AG08396 (cell line): ENCODE results near the gene DIAPH3.

ENCODE experiments used
- DNase-seq: peaks from one replicate; pipeline ENCODE4 v3.0.0; 2012; ENCODE audit warnings: low spot score, mixed read lengths

DIAPH3 gene

DNA sequence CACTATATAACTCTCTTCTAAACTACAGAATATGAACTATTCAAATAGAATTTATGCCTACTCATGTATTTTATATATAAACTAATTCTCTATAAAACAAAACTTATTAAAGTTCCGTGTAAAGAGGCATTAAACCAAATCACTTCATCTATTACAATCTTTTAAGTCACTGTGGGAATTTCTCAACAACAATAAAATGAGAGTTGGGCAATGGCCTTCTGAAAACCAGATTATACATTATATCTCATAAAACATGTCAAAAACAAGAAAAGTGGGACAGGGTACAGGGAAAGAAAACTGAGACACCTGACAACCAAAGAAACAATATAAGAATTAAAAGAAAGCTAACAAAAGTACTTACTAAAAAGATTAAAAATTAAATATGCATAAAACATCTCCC, 145.2 kb downstream of the DIAPH3 start:
- no peak for DNase-seq

DNA sequence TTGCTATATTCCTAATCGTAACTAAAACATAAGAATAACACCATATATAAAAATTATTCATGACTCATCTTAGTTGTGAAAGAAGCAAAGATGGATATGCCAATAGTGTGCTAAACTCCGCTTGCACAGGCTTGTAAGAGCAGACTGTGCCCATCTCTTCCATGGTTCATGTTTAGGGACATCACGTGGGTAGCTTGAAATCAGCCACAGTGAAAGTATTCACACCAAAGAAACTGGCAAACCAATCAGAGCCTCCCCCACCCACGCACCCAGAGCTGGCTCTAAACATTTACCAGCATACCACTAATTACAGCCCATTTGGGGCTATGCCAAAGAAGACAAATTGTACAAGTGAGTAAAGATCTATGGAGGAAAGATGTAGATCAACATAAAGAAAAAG, 147.5 kb downstream of the DIAPH3 start:
- DNase-seq: no peak

DNA sequence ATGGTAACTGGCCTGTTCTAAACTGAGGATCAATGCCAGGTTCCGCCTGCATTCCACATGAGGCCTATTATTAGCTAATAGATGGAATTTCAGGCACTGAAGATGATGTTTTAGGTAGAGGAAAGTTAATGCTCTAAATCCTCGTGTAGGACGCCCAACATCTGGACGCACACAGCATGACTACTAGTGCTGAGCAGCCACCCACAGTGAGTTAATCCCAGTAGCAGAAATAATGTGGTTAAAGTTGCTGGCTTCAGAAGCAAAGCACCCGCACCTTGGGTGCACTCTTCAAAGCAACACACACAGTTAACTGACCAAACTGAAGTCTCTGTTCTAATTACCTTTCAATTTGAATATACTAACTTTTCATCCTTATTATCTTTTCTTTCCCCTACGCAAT, 150.6 kb downstream of the DIAPH3 start:
- no peak for DNase-seq

DNA sequence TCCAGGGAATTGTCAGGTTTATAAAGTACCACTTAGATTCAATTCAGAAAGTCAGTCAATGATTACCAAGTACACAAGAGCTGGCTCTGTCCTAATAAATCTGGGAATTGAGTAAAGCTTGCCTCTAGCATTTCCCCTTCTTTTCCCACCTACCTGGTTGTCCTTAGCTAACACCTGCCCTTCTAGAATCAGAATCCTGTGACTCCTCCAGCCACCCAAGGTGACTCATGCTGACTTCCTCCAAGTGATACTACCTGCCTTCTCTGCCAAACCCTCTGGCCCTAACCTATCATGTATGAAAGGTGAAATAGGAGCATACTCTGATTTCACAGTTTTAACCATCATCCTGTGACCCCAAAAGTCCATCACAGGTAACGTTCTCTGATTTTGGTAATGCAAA, 151.2 kb downstream of the DIAPH3 start:
- no peak for DNase-seq

DNA sequence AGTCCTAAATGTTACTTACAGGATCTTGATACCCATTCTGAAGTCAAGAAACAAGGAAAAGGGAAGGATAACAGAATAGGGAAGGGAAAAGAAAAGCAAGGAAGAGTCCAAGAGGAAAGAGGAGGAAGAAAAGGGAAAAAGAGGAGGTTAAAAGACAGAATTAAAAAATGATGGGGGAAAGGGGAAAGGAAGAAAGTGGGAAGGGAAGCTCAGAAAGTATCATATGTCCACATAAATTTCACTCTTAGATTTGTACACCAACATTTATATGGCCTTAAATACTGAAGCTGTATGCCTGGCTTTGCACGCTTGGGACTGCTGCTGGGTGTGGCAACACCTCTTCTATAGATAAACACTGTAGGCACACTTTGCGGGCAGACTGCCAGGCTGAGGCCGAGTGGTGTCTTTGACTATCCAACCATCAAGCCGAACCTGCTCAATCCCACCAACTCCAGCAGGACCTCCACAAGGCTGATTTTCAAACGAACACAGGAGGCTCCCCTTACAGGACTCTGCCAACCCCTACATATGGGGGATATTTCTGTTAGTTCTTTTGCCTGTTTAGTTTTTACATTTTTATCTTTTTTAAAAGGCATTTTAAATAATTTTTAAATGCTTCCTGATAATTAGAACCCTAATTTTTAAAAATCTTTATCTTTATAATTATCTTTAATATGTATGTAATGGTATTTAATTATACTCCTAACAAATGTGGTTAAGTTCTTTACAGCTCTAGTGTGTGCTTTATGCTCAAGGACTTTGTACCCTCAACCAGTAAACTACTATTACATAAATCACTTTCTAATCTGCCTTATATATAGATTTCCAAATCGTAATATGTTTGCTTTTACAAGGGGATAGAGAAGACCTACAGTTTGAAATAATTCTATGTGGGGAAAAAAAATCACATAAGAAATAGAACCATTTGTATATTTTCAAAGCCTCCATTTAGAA, 154.2 kb downstream of the DIAPH3 start:
- DNase-seq: no peak

DNA sequence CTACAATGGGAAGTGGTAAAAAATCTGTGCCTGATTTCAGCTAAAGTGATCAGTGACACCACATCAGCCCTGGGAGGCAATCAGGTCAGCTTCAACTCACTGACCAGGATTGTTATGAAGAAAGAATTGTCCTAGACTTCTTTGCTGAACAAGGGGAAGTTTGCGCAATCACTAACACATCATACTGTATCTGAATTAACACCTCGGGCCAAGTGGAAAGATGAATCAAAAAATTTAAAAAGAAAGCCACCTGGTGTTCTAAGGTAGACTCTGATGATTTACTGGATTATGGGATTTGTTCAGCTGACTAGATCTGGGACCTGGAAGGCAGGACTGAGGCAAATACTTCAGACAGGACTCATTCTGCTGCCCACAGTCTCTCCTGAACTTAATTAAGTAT, 161.8 kb downstream of the DIAPH3 start:
- no peak for DNase-seq

DNA sequence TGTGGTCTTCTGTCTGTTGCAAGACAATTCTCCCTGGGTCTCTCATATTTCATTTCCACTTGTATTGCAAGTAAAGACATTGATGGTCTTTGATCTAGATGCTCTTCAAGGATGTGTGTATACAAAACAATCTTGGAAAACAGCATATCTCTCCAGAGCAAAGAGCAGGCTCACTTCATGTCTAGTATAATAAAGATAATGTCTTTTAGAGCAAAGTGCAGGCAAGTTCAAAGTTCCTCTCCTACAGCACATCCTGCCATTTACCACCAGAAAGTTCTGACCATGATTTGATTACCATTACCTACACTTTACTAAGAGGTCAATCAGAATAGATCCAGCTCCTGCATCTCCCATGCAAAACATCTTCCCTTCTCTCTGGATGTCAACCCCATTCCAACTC, 162.8 kb downstream of the DIAPH3 start:
- no peak for DNase-seq

DNA sequence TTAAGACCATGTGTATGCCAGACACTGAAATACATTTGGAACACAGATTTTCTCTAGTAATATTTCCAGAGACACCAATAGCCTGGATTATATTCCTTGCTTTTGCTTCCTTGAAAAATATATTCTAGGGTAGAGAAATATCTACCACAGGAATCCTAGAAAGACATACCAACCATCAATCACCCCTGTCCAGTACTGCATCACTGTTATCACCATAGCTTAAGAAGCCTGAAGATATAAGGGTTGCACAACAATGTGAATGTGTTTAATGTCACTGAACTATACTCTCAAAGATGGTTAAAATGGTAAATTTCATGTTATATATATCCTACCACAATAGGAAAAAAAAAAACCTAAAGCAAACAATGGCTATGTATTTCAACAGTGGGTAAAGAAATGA, 163.6 kb downstream of the DIAPH3 start:
- DNase-seq: no peak

DNA sequence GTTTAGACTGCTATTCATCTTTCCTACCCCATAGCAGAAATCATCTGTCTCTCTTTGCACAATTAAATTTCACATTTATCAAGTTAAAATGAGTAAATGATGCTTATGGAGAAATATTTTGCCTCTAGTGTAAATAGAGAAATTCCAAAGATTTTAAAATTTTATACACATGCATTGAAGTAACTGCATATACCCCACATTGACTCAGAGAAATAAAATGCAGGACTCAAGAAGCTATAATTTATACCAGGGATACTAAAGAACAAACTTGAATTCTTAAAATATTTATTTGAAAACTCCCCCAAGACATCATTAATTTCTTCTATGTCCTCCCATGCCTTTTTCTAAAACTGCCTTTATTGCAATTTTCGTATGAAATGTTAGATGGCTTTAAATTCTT, 165.8 kb downstream of the DIAPH3 start:
- DNase-seq: no peak

DNA sequence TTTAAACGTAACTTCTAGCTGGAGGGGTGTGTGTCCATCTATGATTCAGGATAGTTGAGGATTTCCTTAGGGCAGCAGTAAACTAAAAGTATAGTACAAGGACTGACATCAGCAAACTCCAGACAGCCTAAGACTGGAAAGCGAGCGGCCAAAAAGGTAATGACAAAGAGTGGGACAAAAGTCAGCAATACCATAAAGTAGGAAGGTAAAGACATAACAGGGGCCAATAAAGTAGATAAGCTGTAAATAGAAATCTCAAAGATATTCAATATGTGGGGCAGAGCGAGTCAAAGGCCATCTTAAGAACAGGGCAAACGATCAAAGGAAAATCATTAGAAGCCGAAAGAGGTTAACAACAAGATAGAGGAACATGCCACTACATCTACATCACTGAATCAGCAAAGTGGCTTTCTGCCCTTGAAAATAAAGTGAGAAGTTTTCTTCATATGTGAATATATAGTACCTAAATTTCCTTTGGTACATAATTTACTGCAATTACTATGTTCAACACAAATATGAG, 167.2 kb downstream of the DIAPH3 start:
- DNase-seq: no peak

DNA sequence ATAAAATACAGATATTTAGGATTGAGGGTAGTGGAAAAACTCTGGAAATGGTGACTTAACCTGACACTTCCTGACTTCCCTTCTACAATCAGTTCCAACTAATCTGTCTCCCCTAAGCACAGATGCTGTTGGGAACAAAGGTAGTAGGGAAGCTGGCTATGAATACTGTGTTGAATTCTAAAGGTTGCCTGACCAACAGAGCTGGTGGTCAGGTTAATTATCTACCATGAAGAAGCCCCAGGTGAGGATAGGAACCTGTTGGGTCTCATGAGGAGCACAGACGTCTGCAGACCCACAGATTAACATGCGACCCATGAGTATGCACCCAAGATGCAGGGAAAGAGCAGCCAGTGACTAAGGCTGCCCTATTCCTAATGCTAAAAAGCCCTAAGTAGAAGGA, 172.3 kb downstream of the DIAPH3 start:
- no peak for DNase-seq

DNA sequence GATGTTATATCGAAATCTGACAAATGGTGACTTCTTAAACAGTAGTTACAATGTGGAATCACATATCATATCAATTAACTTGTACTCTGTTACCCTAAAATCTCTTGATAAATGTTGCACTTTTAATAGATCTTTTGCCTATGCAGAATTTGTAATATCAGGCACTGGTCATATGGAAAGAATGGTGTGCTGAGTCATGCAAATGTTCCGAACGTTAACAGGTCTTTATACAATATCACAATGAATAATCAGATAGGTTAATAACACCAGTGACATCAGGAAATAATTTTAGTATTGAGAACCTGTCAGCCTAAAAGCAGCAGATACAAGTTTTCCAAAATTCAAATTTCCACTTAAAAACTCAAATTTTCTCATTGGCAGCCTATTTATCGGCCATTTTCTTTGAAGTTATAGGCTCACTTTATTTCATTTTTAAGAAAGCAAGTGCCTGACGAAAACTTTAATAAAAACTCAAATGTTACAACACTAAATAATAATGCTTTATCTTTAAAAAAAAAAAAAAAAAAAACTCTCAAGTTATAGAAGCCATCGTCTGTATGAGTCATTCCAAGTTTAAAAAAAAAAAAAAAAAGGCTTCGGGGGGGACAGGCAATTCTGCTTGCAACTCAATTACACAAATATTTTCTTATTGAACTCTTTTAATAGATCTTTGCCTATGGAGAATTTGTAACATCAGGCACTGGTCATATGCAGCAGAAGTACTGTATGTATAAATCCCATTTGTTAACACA, 180.9 kb downstream of the DIAPH3 start:
- peak; percentile 5 for DNase-seq

DNA sequence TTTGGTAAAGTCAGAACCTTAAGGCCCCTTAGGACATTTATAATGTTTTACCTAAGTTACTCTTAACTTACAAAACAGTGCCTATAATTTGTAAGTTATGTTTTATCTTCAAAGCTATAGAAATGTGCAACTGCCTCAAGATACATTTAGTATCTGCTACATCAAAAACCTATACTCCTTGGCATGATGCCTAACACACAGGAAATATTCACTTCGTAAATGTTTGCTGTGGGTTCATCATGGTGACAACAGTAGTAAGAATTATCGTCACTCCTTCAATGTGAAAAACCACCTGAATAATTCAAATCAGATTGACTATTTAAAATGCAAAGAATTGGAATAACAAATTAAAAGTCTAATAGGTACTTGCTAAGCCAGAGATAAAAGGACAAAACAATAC, 184.1 kb downstream of the DIAPH3 start:
- DNase-seq: no peak

DNA sequence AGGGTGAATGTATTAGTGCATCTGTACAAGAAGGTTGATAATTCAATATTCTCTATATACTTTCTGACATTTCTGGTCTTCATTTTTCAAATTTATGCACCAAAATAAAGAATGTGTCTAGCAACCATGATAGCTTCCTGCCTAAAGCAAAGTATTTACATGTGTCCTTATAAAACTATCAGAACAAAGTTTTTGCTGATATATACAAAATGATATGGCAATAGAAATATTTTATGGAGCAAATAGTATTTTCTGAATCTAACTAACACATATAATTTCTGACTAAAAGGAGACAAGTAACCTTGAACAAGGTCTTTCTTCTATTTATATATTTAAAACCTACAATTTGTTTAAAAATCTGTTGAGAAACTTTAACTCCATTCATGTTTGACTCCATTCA, 184.9 kb downstream of the DIAPH3 start:
- no peak for DNase-seq

DNA sequence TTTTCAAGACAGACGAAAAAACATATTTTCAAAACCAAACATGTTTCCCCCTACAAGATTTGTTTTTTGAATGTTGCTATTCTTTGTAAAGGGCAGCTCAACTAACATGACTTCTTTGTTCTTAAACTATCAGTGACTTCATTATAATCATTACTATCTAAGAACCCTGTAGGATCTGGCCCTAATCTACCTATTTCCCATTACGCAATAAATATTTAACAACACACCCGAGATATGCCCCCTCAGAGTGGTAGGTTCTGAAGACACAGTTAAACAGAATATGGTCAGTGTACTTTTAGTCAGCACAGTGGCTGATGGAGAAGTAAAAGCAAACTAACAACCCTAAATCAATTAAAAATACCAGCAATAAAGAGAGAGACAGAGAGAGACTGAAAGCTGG, 186.9 kb downstream of the DIAPH3 start:
- no peak for DNase-seq

DNA sequence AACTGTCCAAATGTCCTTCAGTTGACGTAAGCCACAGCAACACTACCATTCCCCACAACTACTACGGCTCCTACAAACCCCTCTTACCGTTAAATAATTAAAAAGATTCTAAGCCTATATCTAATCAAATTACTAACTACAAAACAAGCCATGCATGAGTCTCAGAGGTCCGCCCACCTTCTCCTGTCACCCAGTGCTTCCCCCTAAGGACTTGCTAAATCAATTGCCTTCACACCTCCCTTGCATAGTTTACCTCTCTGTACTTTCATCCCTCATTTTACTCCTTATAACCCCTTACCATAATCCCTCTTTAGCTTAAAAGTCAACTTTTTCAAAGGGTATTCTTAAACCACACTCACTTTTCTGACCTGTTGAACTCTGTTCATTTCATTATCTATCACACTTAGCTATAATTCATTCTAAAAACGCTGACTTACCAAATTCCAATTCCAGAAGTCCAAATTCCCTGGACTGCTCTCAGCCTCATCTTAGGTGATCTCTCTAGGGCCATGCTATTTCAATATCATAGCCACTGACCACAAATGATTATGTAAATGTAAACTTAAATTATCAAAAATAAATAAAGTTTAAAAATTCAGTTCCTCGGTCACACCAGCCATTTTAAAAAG, 187.8 kb downstream of the DIAPH3 start:
- DNase-seq: no peak

DNA sequence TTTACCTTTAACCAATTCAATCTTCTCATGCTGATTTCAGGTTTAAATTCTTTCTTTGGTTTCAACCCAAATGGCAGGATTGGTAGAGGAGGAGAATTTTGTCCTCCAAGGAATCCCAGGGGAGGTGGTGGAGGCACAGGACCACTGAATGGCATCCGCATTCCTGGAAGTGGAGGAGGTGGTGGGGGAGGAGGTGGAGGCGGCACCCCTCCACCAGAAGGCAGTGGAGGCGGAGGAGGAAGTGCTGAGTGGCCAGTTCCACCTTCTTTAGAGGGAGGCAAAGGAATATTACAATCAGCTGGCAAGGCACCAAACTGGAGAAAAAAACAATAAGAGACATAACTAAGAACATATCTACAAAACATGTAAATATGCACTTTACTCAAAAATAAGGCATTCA, 192.9 kb downstream of the DIAPH3 start:
- DNase-seq: no peak

DNA sequence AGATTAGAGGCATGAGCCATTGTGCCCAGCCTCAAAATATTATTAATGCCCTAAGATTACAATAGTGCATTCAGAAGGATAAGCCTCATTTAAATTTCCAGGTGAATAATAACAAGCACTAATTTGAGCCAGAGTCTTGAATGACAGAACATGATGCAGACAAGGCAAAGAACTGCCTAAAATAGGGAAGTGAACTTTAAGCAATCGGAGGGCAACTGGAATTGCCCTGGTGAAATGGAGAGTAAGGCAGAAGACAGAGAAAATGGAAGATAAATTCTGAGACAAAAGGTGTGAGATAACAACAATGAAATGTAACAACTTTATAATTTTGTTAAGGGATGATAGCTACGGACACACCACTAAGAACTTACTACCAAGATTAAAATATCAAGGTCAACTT, 199.9 kb downstream of the DIAPH3 start:
- no peak for DNase-seq

DNA sequence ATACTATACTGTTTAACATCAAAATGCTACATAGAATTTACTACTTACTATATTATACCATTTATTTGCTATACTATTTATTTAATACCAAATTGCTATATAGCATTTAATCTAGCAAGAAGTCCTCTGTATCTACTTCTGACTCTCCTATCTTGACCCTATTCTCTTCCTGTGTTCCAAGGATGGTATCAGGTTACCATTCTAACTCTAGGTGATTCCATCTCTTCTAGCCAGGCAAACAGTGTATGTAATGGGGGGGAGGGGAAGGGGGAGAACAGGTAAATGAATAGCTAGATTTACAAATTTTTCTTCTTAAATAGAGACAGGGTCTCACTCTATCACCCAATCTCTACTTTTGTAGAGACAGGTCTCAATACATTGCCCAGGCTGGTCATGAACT, 200.3 kb downstream of the DIAPH3 start:
- no peak for DNase-seq

DNA sequence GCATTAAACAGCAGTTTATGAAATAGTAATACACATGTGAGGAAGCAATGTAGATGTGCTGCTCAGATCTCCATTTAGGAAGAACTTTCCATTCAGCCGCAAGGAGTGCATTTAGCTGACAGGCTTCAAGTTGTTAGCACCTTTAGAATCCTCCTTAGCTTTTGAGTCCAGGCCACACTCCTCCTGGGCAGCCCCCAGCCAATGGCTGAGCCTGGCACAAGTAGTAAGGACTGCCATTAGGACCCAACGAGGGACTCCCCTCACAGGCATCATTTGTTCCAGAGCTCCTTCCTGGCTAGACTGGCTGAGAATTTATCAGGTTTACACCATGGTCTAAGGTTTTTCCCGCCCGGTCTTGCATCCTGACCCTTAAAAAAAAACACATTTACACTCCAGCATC, 201.4 kb downstream of the DIAPH3 start:
- DNase-seq: no peak

DNA sequence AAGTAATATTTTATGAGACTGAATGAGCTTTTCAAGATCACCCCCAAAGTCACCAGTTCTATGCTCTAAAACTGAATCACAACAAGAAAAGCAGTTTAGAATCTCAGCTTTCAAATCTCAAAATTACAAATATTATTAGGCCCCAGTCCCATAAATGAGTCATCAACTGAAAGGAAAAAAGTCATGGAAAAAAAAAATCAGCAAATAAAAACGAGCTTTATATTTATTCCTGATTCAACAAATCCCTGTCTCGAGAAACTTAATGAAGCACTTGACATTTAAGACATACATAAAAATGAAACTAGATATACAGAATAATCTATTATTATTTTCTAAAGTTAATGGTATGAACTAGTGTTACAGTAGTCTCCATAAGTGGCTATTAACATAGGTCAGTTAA, 203.0 kb downstream of the DIAPH3 start:
- DNase-seq: no peak

DNA sequence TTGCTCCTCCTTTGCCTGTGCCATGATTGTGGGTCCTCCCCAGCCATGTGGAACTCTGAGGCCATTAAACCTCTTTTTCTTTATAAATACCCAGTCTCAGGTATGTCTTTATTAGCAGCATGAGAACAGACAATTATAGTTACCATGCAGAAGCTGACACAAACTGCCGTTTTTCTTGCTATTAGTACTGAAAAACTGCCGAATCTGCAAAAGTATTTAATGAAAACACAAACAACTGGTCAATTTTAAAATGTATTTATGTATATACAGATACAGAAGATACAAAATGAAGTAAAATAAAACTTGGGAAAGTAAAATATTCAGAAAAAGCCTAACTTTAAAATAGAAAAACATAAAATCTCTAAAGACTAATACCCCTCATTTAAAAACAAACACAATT, 206.3 kb downstream of the DIAPH3 start:
- no peak for DNase-seq

DNA sequence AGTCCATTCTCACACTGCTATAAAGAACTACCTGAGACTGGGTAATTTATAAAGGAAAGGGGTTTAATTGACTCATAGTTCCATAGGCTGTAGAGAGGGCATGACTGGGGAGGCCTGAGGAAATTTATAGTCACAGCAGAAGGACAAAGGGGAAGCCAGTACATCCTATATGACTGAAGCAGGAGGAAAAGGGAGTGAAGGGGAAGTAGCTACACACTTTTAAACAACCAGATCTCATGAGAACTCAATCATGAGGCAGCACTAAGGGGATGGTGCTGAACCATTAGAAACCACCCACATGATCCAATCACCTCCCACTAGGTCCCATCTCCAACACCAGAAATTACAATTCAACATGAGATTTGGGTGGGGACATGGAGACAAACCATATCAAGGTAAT, 209.1 kb downstream of the DIAPH3 start:
- DNase-seq: no peak
